Measurements from ENCODE around the gene PPARA. TPM values are rescaled to one million over a fixed set of nuclear protein-coding genes. Genes with fewer than 3 reads are reported as not detected.
A peak's percentile ranks its signal among the peaks of the same experiment; 100 is the strongest.

PPARA gene
- total and polyA plus RNA-seq, 12 donors, result 15.5 to 89.5 (median 79.9) TPM

- H3K27ac ChIP-seq, result peak overlapping the region in 9 of 10 donors; percentile 10 to 82 (median 62)
- no peaks in the 10 kb centered on the region for H3K9me3 ChIP-seq
- ATAC-seq (peak; percentile 74 to 96 (median 88)), DNase-seq (peak; percentile 42 to 66)
- no peak for TF ChIP-seq CTCF (IDR thresholded peaks at IDR 0.05)
- no peaks in the 10 kb centered on the region for H3K27me3 ChIP-seq
- 39 to 45% methylated on average over 9 of the region's 9 CpGs for WGBS, 2 donors
- intact Hi-C loops (cut with DNase I), result no loop called here
- peaks cover under 1 to 38% (median 16%) of the 10 kb centered on the region in 9 donors for H3K4me1 ChIP-seq
- peaks cover 0 to 64% (median 17%) of the 10 kb centered on the region in 9 donors for H3K36me3 ChIP-seq
- H3K4me3 ChIP-seq, result no peak overlapping the region
Measured at GRCh38 chr22:46233231-46233630, 82.9 kb downstream of the PPARA start.

DNA sequence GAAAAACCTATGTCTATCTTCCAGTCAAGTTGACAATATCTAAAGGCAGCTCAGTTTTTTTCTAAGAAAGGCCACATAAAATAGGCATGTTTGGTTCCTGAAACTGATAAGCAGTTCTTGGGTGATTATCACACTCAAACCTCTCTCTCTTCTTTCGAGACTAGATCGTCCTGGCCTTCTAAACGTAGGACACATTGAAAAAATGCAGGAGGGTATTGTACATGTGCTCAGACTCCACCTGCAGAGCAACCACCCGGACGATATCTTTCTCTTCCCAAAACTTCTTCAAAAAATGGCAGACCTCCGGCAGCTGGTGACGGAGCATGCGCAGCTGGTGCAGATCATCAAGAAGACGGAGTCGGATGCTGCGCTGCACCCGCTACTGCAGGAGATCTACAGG, 84.6 kb downstream of the PPARA start:
- Histone ChIP-seq H3K4me3 (no peak overlapping the region), H3K27ac (peak overlapping the region in 5 of 10 donors; percentile 51 to 82 (median 76)), H3K27me3 (no peaks in the 10 kb centered on the region), H3K9me3 (no peaks in the 10 kb centered on the region), H3K36me3 (peaks cover 0 to 69% (median 24%) of the 10 kb centered on the region in 9 donors), H3K4me1 (peaks cover 5 to 53% (median 16%) of the 10 kb centered on the region in 9 donors)
- intact Hi-C loops (cut with DNase I), result loop anchor here in 1 of 10 donors (5.0 kb wide), 1 partner anchor 38 kb away; no protein-coding TSS in a partner anchor
- ATAC-seq, result no peak
- no peak for DNase-seq
- WGBS, 2 donors, result 87 to 88% methylated on average over 12 of the region's 12 CpGs
- TF ChIP-seq CTCF (IDR thresholded peaks at IDR 0.05), result no peak

DNA sequence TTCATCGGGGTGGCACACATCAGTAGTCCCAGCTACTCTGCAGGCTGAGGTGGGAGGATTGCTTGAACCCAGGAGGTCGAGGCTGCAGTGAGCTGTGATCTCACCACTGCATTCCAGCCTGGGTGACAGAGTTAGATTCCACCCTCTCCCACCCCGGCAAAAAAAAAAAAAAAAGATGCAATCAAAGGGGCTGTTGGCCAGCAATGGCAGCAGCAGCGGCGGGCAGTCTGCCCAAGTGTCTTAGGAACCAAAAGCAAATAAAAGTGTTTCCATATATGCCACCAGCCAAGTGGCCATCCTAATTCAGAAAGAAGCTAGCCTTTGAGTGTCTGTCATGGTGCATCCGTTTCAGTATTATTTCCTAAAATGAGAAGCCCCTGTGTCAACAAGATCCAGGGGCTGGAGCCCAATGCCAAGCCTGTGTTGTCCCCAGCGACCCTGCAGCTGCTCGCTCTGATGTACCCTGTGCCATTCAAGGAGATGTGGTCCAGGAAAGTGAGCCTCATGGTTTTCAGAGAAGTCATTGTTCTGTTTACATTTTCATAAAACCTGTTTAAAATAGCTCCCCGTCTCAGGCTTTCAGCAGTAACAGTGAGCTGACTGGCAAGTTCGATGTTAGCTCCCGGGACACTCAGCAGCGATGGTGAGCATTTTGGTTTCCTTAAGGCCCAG, 87.3 kb downstream of the PPARA start:
- DNase-seq (peak; percentile 53 to 68), ATAC-seq (peak in 7 of 8 donors; percentile 22 to 61 (median 49))
- Histone ChIP-seq H3K36me3 (peaks cover 0 to 59% (median 17%) of the 10 kb centered on the region in 9 donors), H3K4me1 (peaks cover 5 to 77% (median 34%) of the 10 kb centered on the region in 9 donors), H3K4me3 (no peak overlapping the region), H3K27me3 (no peaks in the 10 kb centered on the region), H3K9me3 (no peaks in the 10 kb centered on the region), H3K27ac (peak overlapping the region in 9 of 10 donors; percentile 51 to 84 (median 73))
- no peak for TF ChIP-seq CTCF (IDR thresholded peaks at IDR 0.05)
- intact Hi-C loops (cut with DNase I), result loop anchor here in 1 of 10 donors (5.0 kb wide), 1 partner anchor 40 kb away; no protein-coding TSS in a partner anchor
- WGBS, 2 donors, result 57 to 70% methylated on average over 12 of the region's 12 CpGs

DNA sequence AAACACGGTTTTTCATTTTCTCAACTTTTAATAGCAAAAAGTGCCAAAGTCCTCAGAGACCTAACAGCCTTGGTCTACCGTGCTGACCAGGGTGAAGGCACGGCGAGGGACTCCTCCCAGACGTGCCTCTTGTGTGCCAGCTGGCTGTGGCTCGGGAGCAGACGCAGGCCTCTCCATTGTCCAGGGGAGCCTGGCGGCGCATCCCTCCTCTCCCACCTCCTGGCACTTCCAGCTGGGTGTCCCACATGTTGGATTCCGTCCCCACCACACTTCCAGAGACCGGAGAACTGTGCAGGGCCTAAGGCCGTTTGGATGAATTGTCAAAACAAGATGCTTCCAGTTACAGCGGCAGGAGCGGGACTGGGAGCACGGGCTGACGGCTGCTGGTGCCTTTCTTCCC, 88.2 kb downstream of the PPARA start:
- Histone ChIP-seq H3K27ac (peak overlapping the region in 9 of 10 donors; percentile 51 to 84 (median 73)), H3K27me3 (no peaks in the 10 kb centered on the region), H3K36me3 (peaks cover 0 to 68% (median 17%) of the 10 kb centered on the region in 9 donors), H3K4me1 (peaks cover 5 to 74% (median 31%) of the 10 kb centered on the region in 9 donors), H3K4me3 (no peak overlapping the region), H3K9me3 (no peaks in the 10 kb centered on the region)
- DNase-seq, result peak in 1 of 2 donors; percentile 43
- intact Hi-C loops (cut with DNase I), result loop anchor here in 1 of 10 donors (5.0 kb wide), 1 partner anchor 41 kb away; no protein-coding TSS in a partner anchor
- 65 to 71% methylated on average over 16 of the region's 16 CpGs for WGBS, 2 donors
- peak in 7 of 8 donors; percentile 10 to 56 (median 43) for ATAC-seq
- no peak for TF ChIP-seq CTCF (IDR thresholded peaks at IDR 0.05)

Data from heart right ventricle (tissue), 16 donors.